ENCODE measurements around the gene SYCE1L.

DNA sequence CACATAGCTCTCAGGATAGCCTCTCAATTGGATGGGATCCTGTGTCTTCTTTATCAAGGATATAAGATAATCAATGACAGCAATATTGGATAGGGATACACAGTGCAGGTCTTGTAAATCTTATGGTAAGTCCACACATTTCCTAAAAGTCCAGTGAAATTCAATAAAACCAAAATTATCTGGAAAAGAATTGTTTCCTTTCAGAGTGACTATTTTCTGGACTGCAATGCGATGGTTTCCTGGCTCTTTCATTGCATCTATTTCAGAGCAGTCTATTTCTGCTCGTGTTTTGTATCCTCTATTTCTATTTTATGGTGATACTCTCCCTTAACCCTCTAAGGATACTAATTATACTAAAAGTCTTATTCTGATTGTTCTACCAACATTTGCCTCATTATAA, 32.5 kb upstream of the SYCE1L start:
- TF ChIP-seq CTCF (conservative IDR thresholded peaks at IDR 0.05): no peak
- TF ChIP-seq EZH2 (IDR thresholded peaks at IDR 0.05; ENCODE audit: low read depth): no peak

All from PC-9 (cell line).